ENCODE measurements around the gene PPP2R2B.

DNA sequence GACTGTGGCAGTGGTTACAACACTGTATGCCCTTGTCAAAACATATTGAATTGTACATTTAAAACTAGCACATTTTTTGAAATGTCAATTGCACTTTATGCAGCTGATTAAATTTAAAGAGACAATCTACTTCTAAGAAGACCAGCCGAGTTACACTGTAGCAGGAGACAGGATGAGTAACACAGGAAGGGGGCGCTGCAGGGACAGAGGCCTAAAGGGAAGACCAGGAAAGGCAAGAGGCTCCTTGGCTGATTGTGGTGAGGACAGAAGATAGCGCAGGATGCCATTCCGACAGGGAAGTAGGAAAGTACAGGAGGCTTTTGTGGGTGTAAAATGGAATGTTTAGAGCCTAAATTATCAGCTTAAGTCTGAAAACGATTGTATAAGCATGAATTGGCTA, 28.2 kb upstream of the PPP2R2B start:
- TF ChIP-seq, protein P1, sequence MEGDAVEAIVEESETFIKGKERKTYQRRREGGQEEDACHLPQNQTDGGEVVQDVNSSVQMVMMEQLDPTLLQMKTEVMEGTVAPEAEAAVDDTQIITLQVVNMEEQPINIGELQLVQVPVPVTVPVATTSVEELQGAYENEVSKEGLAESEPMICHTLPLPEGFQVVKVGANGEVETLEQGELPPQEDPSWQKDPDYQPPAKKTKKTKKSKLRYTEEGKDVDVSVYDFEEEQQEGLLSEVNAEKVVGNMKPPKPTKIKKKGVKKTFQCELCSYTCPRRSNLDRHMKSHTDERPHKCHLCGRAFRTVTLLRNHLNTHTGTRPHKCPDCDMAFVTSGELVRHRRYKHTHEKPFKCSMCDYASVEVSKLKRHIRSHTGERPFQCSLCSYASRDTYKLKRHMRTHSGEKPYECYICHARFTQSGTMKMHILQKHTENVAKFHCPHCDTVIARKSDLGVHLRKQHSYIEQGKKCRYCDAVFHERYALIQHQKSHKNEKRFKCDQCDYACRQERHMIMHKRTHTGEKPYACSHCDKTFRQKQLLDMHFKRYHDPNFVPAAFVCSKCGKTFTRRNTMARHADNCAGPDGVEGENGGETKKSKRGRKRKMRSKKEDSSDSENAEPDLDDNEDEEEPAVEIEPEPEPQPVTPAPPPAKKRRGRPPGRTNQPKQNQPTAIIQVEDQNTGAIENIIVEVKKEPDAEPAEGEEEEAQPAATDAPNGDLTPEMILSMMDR (IDR thresholded peaks at IDR 0.05), result no peak
- TF ChIP-seq POLR2A (IDR thresholded peaks at IDR 0.05), result no peak

Data from Peyer's patch (tissue), 4 donors.